Tibial artery (tissue), 4 donors: ENCODE measurements around the gene CDO1.

Experiments used
- DNase-seq, 2 donors: peaks; one replicate each; pipeline ENCODE4 v3.0.0-alpha.2; 2019
- H3K27ac ChIP-seq, 2 donors: fragments of 200-600 bp; sonication (generic) in 1 of 2; 1 replicate in 1 of 2; 2 replicates in 1 of 2; pipeline ENCODE4 v1.5.1; 2018 to 2019; ENCODE audit warnings: mild to moderate bottlenecking in 1 of 2
- H3K27me3 ChIP-seq, 2 donors: fragments of 200-600 bp; sonication (generic) in 1 of 2; one replicate each; pipeline versions ENCODE4 v1.5.1 to v1.6.0; 2016 to 2019
- H3K36me3 ChIP-seq, 3 donors: fragments of 200-600 bp; sonication (generic) in 2 of 3; one replicate each; pipeline ENCODE4 v1.5.1; 2016 to 2019; ENCODE audit warnings: mild to moderate bottlenecking in 2 of 3
- H3K4me1 ChIP-seq, 4 donors: fragments of 200-600 bp; sonication (generic) in 2 of 4; 1 replicate in 3 of 4; 2 replicates in 1 of 4; pipeline ENCODE4 v1.5.1; 2016 to 2019
- H3K4me3 ChIP-seq, 2 donors: fragments of 200-600 bp; sonication (generic) in 1 of 2; 1 replicate in 1 of 2; 2 replicates in 1 of 2; pipeline ENCODE4 v1.5.1; 2018 to 2019; ENCODE audit warnings: mild to moderate bottlenecking in 2 of 2
- H3K9me3 ChIP-seq, 3 donors: fragments of 200-600 bp; sonication (generic) in 1 of 3; one replicate each; pipeline ENCODE4 v1.5.1; 2016 to 2019
- CTCF ChIP-seq, 2 experiments: fragments of 200-600 bp in 1 of 2; fragments of 450-650 bp in 1 of 2; IDR thresholded peaks; one replicate each; pipeline ENCODE4 v1.5.1; 2017 to 2019; ENCODE audit warnings: antibody characterized with exemption in 2 of 2, mild to moderate bottlenecking in 1 of 2, moderate library complexity in 1 of 2
- intact Hi-C: fragments of 100-400 bp; cut with DNase I; formaldehyde crosslinking; loops from one replicate; pipeline ENCODE4 v1.15.0; 2023; ENCODE audit warnings: low total_unique reads

The CDO1 gene

GRCh38 chr5:115774684-115775083, 41.8 kb downstream of the CDO1 start:
- H3K36me3 ChIP-seq, result no peaks in the 10 kb centered on the region
- no peak overlapping the region for H3K4me3 ChIP-seq
- H3K4me1 ChIP-seq, result peaks cover 0 to 26% (median 3%) of the 10 kb centered on the region in 4 donors
- no peak for DNase-seq
- no peaks in the 10 kb centered on the region for H3K9me3 ChIP-seq
- TF ChIP-seq CTCF (IDR thresholded peaks at IDR 0.05), result no peak
- H3K27me3 ChIP-seq, result no peaks in the 10 kb centered on the region
- intact Hi-C loops, result no loop called here
- no peak overlapping the region for H3K27ac ChIP-seq

- TF ChIP-seq CTCF (IDR thresholded peaks at IDR 0.05), result no peak
- H3K27me3 ChIP-seq, result no peaks in the 10 kb centered on the region
- H3K36me3 ChIP-seq, result no peaks in the 10 kb centered on the region
- H3K4me3 ChIP-seq, result no peak overlapping the region
- intact Hi-C loops, result no loop called here
- no peak for DNase-seq
- peaks cover 0 to 13% (median 3%) of the 10 kb centered on the region in 4 donors for H3K4me1 ChIP-seq
- H3K9me3 ChIP-seq, result no peaks in the 10 kb centered on the region
- no peak overlapping the region for H3K27ac ChIP-seq
These were observed 43.6 kb downstream of the CDO1 start for GRCh38 chr5:115772731-115773475.

GRCh38 chr5:115770466-115770865, 46.0 kb downstream of the CDO1 start:
- Histone ChIP-seq H3K27ac (no peak overlapping the region), H3K36me3 (no peaks in the 10 kb centered on the region), H3K9me3 (no peaks in the 10 kb centered on the region), H3K4me1 (peaks cover 0 to 13% (median 3%) of the 10 kb centered on the region in 4 donors), H3K27me3 (no peaks in the 10 kb centered on the region), H3K4me3 (no peak overlapping the region)
- TF ChIP-seq CTCF (IDR thresholded peaks at IDR 0.05), result no peak
- intact Hi-C loops, result no loop called here
- DNase-seq, result no peak

GRCh38 chr5:115767424-115767823, 49.0 kb downstream of the CDO1 start:
- no peak for DNase-seq
- no peaks in the 10 kb centered on the region for H3K36me3 ChIP-seq
- H3K4me1 ChIP-seq, result no peaks in the 10 kb centered on the region
- intact Hi-C loops, result no loop called here
- H3K9me3 ChIP-seq, result no peaks in the 10 kb centered on the region
- H3K27me3 ChIP-seq, result no peaks in the 10 kb centered on the region
- no peak overlapping the region for H3K27ac ChIP-seq
- no peak for TF ChIP-seq CTCF (IDR thresholded peaks at IDR 0.05)
- H3K4me3 ChIP-seq, result no peak overlapping the region

- no peak overlapping the region for H3K27ac ChIP-seq
- no peaks in the 10 kb centered on the region for H3K27me3 ChIP-seq
- intact Hi-C loops, result no loop called here
- H3K4me1 ChIP-seq, result no peaks in the 10 kb centered on the region
- H3K9me3 ChIP-seq, result no peaks in the 10 kb centered on the region
- H3K4me3 ChIP-seq, result no peak overlapping the region
- no peak for DNase-seq
- H3K36me3 ChIP-seq, result no peaks in the 10 kb centered on the region
- TF ChIP-seq CTCF (IDR thresholded peaks at IDR 0.05), result no peak
These were observed 49.9 kb downstream of the CDO1 start for GRCh38 chr5:115766608-115767007.
